Peyer's patch (tissue), 4 donors: ENCODE results near the gene VAMP5. TPM values are rescaled to one million over a fixed set of nuclear protein-coding genes. Genes with fewer than 3 reads are reported as not detected.
A peak's percentile ranks its signal among the peaks of the same experiment; 100 is the strongest.

Experiments used
- DNase-seq, 3 donors: peaks; one replicate each; pipeline ENCODE4 v3.0.0-alpha.2; 2017 to 2019
- H3K27ac ChIP-seq, 4 donors: fragments of 200-600 bp; sonication (generic); one replicate each; pipeline ENCODE4 v1.5.1; 2016 to 2019
- H3K27me3 ChIP-seq, 2 donors: fragments of 200-600 bp; sonication (generic); one replicate each; pipeline ENCODE4 v1.5.1; 2019
- H3K36me3 ChIP-seq, 3 donors: fragments of 200-600 bp; sonication (generic); one replicate each; pipeline ENCODE4 v1.5.1; 2016 to 2019
- H3K4me1 ChIP-seq, 4 donors: fragments of 200-600 bp; sonication (generic); one replicate each; pipeline ENCODE4 v1.5.1; 2016 to 2019
- H3K4me3 ChIP-seq, 4 donors: fragments of 200-600 bp; sonication (generic); 1 replicate in 3 of 4; 2 replicates in 1 of 4; pipeline ENCODE4 v1.5.1; 2016 to 2019; ENCODE audit warnings: mild to moderate bottlenecking in 1 of 4
- H3K9me3 ChIP-seq, 4 donors: fragments of 200-600 bp; sonication (generic); one replicate each; pipeline ENCODE4 v1.5.1; 2016 to 2019; ENCODE audit warnings: mild to moderate bottlenecking in 1 of 4
- POLR2A ChIP-seq, 2 donors: fragments of 450-650 bp; IDR thresholded peaks; one replicate each; pipeline ENCODE4 v1.5.1; 2017; ENCODE audit warnings: antibody characterized with exemption in 2 of 2, mild to moderate bottlenecking in 2 of 2, moderate library complexity in 2 of 2
- total RNA-seq, 4 donors: library from RNA; depleted of rRNA; stranded (reverse); fragments of >200 nt; gene quantifications; one replicate each; pipeline ENCODE4 v1.1.0, GENCODE V29; 2016
- TF ChIP-seq, protein P1 (sequence below), 6 experiments: fragments of 450-650 bp in 4 of 6; fragments of 200-600 bp in 2 of 6; sonication (generic) in 1 of 6; IDR thresholded peaks; one replicate each; pipeline ENCODE4 v1.5.1; 2017 to 2019; ENCODE audit warnings: antibody characterized with exemption in 6 of 6, mild to moderate bottlenecking in 3 of 6, moderate library complexity in 1 of 6

Gene VAMP5
- total RNA-seq, 4 donors from 2014 or later: 6.5 to 18.2 (median 16.0) TPM

DNA sequence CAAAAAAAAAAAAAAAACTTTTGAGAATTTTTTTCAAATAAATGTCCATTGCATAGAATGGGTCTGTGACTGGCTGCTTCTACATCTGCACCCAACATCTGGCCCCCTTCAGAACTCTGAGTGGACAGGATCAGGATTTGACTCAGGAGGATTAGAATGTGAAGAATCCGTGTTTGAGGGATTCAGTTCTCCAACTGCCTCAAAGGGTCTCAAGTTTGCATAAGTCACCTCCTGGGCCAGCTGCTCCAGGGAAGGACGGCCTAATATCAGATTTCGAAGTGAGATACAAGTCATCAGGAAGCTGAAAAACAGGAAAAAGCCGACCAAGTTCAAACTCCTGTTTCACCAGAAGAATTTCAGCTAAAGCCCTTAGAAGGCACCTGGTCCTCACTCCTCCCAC is 34.4 kb upstream of the VAMP5 start:
- H3K9me3 ChIP-seq: no peaks in the 10 kb centered on the region
- DNase-seq: no peak
- TF ChIP-seq POLR2A (IDR thresholded peaks at IDR 0.05): no peak
- TF ChIP-seq, protein P1, sequence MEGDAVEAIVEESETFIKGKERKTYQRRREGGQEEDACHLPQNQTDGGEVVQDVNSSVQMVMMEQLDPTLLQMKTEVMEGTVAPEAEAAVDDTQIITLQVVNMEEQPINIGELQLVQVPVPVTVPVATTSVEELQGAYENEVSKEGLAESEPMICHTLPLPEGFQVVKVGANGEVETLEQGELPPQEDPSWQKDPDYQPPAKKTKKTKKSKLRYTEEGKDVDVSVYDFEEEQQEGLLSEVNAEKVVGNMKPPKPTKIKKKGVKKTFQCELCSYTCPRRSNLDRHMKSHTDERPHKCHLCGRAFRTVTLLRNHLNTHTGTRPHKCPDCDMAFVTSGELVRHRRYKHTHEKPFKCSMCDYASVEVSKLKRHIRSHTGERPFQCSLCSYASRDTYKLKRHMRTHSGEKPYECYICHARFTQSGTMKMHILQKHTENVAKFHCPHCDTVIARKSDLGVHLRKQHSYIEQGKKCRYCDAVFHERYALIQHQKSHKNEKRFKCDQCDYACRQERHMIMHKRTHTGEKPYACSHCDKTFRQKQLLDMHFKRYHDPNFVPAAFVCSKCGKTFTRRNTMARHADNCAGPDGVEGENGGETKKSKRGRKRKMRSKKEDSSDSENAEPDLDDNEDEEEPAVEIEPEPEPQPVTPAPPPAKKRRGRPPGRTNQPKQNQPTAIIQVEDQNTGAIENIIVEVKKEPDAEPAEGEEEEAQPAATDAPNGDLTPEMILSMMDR (IDR thresholded peaks at IDR 0.05): no peak
- peaks cover 0 to 9% (median 0%) of the 10 kb centered on the region in 4 donors for H3K4me1 ChIP-seq
- H3K27ac ChIP-seq: peak overlapping the region in 1 of 4 donors; percentile 54
- H3K27me3 ChIP-seq: no peaks in the 10 kb centered on the region
- peaks cover 0 to 79% (median 0%) of the 10 kb centered on the region in 3 donors for H3K36me3 ChIP-seq
- H3K4me3 ChIP-seq: no peak overlapping the region

DNA sequence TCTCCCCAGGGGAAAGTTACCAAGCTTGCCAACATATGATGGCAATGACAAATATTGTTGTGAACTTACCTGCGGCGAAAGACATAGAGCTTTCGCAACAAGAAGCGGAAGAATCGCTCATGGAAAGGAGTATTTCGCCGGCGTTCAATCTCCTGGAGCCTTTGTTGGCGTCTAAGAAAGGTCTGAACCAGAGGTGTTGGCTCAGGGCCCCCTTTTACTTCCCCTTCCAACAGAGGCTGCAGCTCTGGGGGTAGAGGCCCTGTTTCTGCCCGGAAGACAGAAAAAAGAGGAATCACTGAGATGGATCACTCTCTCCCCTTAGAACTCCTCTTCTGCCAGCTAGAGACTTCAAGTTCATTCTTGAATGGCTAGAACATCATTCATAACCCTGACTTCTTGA is 33.7 kb upstream of the VAMP5 start:
- DNase-seq: no peak
- Histone ChIP-seq H3K4me3 (no peak overlapping the region), H3K27me3 (no peaks in the 10 kb centered on the region), H3K27ac (peak overlapping the region in 1 of 4 donors; percentile 54), H3K36me3 (peaks cover 0 to 80% (median 0%) of the 10 kb centered on the region in 3 donors), H3K4me1 (peaks cover 0 to 9% (median 0%) of the 10 kb centered on the region in 4 donors), H3K9me3 (no peaks in the 10 kb centered on the region)
- TF ChIP-seq POLR2A (IDR thresholded peaks at IDR 0.05): no peak
- TF ChIP-seq, protein P1 (IDR thresholded peaks at IDR 0.05): no peak

DNA sequence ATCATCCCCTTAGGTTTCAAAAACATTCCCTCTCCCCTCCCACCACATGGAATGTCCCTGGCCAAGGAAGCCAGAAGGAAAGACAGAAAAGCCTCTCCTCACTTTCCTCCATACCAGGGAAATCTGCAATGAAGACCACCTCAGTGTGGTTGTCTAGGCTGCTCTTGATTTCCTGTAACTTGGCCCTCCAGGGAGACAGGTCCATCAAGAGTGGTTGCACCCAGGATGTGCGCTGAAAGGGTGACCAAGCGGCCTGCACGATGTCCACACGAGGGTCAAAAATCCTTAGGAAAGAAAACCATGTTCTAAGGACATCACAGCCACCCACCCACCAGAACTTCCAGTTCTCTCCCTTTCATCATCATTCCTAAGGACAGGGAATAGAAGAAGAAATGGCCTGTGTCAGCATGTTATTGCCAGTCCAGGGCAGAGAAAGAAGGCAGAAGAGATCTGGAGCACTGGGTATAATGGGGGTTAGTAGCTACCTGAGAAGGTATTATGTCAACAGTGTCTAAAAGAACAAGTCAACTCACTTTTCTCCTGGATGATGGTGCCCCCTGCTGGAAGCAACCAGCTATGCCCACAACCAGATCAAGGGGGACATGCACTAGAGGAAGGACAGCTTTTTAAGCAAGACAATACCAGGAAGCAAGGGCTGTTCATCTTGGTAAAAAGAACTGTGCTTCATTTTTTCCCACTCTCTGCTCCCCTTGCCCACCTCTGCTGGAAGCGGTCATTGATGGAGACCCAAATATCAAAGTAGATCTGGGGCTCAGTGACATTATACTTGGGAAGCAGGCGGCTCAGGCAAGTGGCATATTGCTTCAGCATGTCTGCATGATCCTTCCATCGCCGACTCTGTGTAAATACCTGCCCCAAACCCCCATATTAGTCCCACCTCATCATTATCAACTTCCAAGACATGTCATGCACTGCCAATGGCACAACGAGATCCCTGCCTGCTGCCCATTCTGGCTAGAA is 32.2 kb upstream of the VAMP5 start:
- no peak overlapping the region for H3K4me3 ChIP-seq
- TF ChIP-seq POLR2A (IDR thresholded peaks at IDR 0.05): no peak
- TF ChIP-seq, protein P1 (IDR thresholded peaks at IDR 0.05): peak; percentile 87 to 98 (median 98)
- H3K27ac ChIP-seq: no peak overlapping the region
- no peaks in the 10 kb centered on the region for H3K27me3 ChIP-seq
- DNase-seq: peak; percentile 84 to 95 (median 88)
- H3K9me3 ChIP-seq: no peaks in the 10 kb centered on the region
- peaks cover 0 to 73% (median 0%) of the 10 kb centered on the region in 3 donors for H3K36me3 ChIP-seq
- H3K4me1 ChIP-seq: peaks cover 0 to 9% (median 0%) of the 10 kb centered on the region in 4 donors

DNA sequence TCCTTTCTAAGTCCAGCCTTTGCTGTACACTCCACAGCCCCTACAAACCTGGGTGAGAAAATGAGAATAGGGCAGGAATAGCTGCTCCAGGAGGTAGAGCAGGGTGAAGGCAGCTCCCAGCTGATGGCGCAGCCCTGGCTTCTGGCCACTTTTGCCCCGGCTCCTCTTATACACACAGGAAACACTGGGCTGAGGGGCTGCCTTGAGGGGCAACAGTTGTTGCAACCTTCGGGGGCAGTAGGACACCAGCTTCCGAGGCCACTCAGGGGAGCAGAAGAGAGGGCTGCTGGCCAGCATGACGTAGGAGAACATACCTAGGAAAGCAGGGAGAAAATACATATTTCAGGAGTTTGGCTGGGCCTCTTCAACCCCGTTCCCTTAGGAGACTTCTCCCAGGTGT is 31.0 kb upstream of the VAMP5 start:
- H3K36me3 ChIP-seq: peaks cover 0 to 81% (median 0%) of the 10 kb centered on the region in 3 donors
- H3K4me1 ChIP-seq: peaks cover 0 to 9% (median 0%) of the 10 kb centered on the region in 4 donors
- H3K9me3 ChIP-seq: no peaks in the 10 kb centered on the region
- TF ChIP-seq POLR2A (IDR thresholded peaks at IDR 0.05): no peak
- TF ChIP-seq, protein P1 (IDR thresholded peaks at IDR 0.05): no peak
- no peak overlapping the region for H3K27ac ChIP-seq
- no peaks in the 10 kb centered on the region for H3K27me3 ChIP-seq
- no peak for DNase-seq
- H3K4me3 ChIP-seq: no peak overlapping the region

DNA sequence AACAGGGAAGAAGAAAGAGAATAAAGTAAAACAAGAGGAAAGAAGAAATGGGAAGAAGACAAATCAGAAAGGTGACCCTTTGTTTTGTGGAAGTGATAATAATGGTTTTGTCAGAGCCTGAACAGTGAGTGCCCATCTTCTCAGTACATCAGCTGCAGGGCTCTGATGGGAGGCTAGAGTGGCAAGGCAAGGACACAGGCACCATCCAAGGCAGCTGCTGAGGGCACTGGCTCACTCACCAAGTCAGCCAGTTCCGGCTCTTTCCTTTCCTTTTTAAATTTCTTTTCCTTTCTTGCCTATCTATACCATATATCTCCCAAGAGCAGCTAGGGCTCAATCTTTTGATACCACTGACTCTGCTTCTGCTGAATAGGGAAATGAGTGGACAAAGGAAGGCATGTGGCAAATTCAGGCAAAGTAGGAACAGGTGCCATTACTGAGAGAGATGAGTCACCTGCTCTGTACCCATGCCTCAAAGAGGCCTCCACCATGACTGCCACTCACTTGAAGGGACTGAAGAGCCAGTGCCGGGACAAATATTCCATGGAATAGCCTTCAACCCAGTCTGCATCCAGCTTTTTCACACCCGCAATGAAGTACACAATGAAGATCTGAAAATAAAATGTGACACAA is 29.1 kb upstream of the VAMP5 start:
- TF ChIP-seq, protein P1 (IDR thresholded peaks at IDR 0.05): no peak
- no peak for TF ChIP-seq POLR2A (IDR thresholded peaks at IDR 0.05)
- Histone ChIP-seq H3K4me3 (no peak overlapping the region), H3K9me3 (no peaks in the 10 kb centered on the region), H3K27me3 (no peaks in the 10 kb centered on the region), H3K36me3 (peaks cover 0 to 74% (median 0%) of the 10 kb centered on the region in 3 donors), H3K27ac (no peak overlapping the region), H3K4me1 (peaks cover 0 to 15% (median 0%) of the 10 kb centered on the region in 4 donors)
- DNase-seq: no peak
